Muscle of arm (tissue), 12 donors: ENCODE measurements around the gene TRMT112. TPM values are rescaled to one million over a fixed set of nuclear protein-coding genes. Genes with fewer than 3 reads are reported as not detected.
"Not testable (repeated sequence)": the region's sequence is repeated elsewhere in the genome, so short reads cannot be mapped to it uniquely, and the experiment has no call there.

Experiments used
- DNase-seq: peaks from one replicate; pipeline ENCODE4 v3.0.0-alpha.2; 2013
- polyA plus RNA-seq, 12 donors: library from polyadenylated mRNA; unstranded; fragments of 120-200 nt; gene quantifications; one replicate each; pipeline ENCODE4 v1.2.1, GENCODE V29; 2013; ENCODE audit not compliant: insufficient read length in 12 of 12

TRMT112 gene
- polyA plus RNA-seq, 12 donors, result 142 to 254 (median 166) TPM; not detected in 1

- DNase-seq, result no peak
These were observed 20.3 kb upstream of the TRMT112 start for GRCh38 chr11:64337538-64338249.

GRCh38 chr11:64334764-64335735, 17.7 kb upstream of the TRMT112 start:
- no peak for DNase-seq

GRCh38 chr11:64333556-64333955, 16.2 kb upstream of the TRMT112 start:
- no peak for DNase-seq

GRCh38 chr11:64331569-64332371, 14.4 kb upstream of the TRMT112 start:
- DNase-seq, result no peak

GRCh38 chr11:64330888-64331287, 13.5 kb upstream of the TRMT112 start:
- no peak for DNase-seq

- no peak for DNase-seq
These were observed 10.6 kb upstream of the TRMT112 start for GRCh38 chr11:64327993-64328392.

- DNase-seq, result no peak
These were observed 10.0 kb upstream of the TRMT112 start for GRCh38 chr11:64327375-64327774.

- no peak for DNase-seq
These were observed 7.5 kb upstream of the TRMT112 start for GRCh38 chr11:64324692-64325469.

GRCh38 chr11:64323984-64324383, 6.6 kb upstream of the TRMT112 start:
- not testable (repeated sequence) for DNase-seq

GRCh38 chr11:64323373-64323772, 6.0 kb upstream of the TRMT112 start:
- no peak for DNase-seq

- no peak for DNase-seq
These were observed 5.5 kb upstream of the TRMT112 start for GRCh38 chr11:64322925-64323260.

GRCh38 chr11:64321533-64321932, 4.2 kb upstream of the TRMT112 start:
- DNase-seq, result no peak

GRCh38 chr11:64321026-64321425, 3.7 kb upstream of the TRMT112 start:
- no peak for DNase-seq

- DNase-seq, result no peak
These were observed 3.2 kb upstream of the TRMT112 start for GRCh38 chr11:64320556-64320955.

- no peak for DNase-seq
These were observed 1.7 kb upstream of the TRMT112 start for GRCh38 chr11:64318766-64319761.

- peak; percentile 97 for DNase-seq
These were observed 804 bp upstream of the TRMT112 start, which contains the start of gene PRDX5 for GRCh38 chr11:64317961-64318765. TSS of gene PRDX5 (plus strand) at chr11:64318121. CDS start at chr11:64318216, 95 bp downstream.

- DNase-seq, result no peak
These were observed 561 bp downstream of the TRMT112 start for GRCh38 chr11:64316672-64317324.
